GM21381 (cell line): ENCODE results near the gene COL23A1.

ENCODE experiments used
- ATAC-seq: cut with Tn5 transposase; IDR thresholded peaks from one replicate; pipeline ENCODE4 v1.9.1; 2021; ENCODE audit warnings: mild to moderate bottlenecking, moderate library complexity; ENCODE audit not compliant: unreplicated experiment

Gene COL23A1

GRCh38 chr5:178278358-178279023 lies 311.7 kb downstream of the COL23A1 start:
- ATAC-seq = no peak

- no peak for ATAC-seq
These were observed 312.3 kb downstream of the COL23A1 start for GRCh38 chr5:178277866-178278265.

- ATAC-seq = no peak
These were observed 312.8 kb downstream of the COL23A1 start for GRCh38 chr5:178277346-178277745.

- no peak for ATAC-seq
These were observed 315.2 kb downstream of the COL23A1 start for GRCh38 chr5:178274781-178275537.

- ATAC-seq = no peak
These were observed 316.3 kb downstream of the COL23A1 start for GRCh38 chr5:178273665-178274541.

- ATAC-seq = no peak
These were observed 317.2 kb downstream of the COL23A1 start for GRCh38 chr5:178273041-178273440.

- no peak for ATAC-seq
These were observed 317.6 kb downstream of the COL23A1 start for GRCh38 chr5:178272591-178272990.

- ATAC-seq = no peak
These were observed 318.3 kb downstream of the COL23A1 start for GRCh38 chr5:178271726-178272479.

GRCh38 chr5:178271231-178271630 lies 319.0 kb downstream of the COL23A1 start:
- ATAC-seq = no peak

GRCh38 chr5:178269499-178269898 lies 320.7 kb downstream of the COL23A1 start:
- ATAC-seq = no peak

GRCh38 chr5:178267876-178268275 lies 322.3 kb downstream of the COL23A1 start:
- ATAC-seq = no peak

- ATAC-seq = no peak
These were observed 322.9 kb downstream of the COL23A1 start for GRCh38 chr5:178267245-178267644.

- ATAC-seq = no peak
These were observed 323.6 kb downstream of the COL23A1 start for GRCh38 chr5:178266581-178266980.

GRCh38 chr5:178265746-178266145 lies 324.4 kb downstream of the COL23A1 start:
- ATAC-seq = no peak

- ATAC-seq = no peak
These were observed 326.1 kb downstream of the COL23A1 start for GRCh38 chr5:178264044-178264443.

- no peak for ATAC-seq
These were observed 328.3 kb downstream of the COL23A1 start for GRCh38 chr5:178261666-178262600.

GRCh38 chr5:178259623-178260536 lies 330.3 kb downstream of the COL23A1 start:
- no peak for ATAC-seq

- no peak for ATAC-seq
These were observed 332.5 kb downstream of the COL23A1 start for GRCh38 chr5:178257650-178258049.

- no peak for ATAC-seq
These were observed 333.4 kb downstream of the COL23A1 start for GRCh38 chr5:178256746-178257145.
